GM19463 (cell line): ENCODE results near the gene OPCML.

ENCODE experiments used
- ATAC-seq: cut with Tn5 transposase; IDR thresholded peaks from one replicate; pipeline ENCODE4 v1.9.1; 2021; ENCODE audit warnings: mild to moderate bottlenecking, moderate library complexity; ENCODE audit not compliant: unreplicated experiment

The OPCML gene

DNA sequence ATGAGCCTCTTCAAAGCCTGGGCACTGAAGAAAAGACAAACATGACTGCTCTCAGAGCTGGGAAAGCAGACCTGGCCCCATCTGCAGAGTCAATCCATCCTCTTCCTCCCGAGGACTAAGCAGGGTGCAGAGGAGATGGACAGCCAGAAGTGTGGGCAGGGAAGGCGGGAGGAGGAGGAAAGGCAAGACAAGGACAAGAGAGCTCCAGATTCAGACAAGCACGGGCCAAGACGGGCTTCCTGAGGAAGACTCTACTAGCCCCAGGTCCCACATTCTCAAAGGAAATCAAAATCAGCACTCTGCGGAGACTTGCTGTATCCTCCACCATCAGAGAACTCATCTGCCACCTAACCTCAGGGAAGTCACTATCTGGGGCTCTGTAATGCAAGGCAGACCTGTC is 28.5 kb downstream of the OPCML start:
- no peak for ATAC-seq

DNA sequence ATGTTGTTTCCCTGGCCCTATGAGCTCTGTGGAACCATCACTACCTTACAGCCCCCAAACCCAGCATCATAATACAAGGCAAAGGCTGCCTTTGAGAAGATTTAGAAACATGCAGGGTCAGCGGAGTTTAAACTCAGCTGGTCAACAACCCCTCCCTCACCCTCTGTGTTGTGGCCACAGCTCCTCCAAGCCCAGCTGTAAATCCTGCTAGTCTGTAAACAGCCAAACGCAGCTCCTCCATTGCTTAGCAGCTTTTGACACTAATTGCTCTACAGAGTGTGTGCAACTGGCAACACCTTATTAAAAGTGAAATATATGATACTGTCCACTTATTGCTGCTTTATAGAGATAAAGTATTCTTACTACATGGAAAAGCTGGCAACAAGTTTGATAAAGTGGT is 29.1 kb downstream of the OPCML start:
- ATAC-seq = no peak

DNA sequence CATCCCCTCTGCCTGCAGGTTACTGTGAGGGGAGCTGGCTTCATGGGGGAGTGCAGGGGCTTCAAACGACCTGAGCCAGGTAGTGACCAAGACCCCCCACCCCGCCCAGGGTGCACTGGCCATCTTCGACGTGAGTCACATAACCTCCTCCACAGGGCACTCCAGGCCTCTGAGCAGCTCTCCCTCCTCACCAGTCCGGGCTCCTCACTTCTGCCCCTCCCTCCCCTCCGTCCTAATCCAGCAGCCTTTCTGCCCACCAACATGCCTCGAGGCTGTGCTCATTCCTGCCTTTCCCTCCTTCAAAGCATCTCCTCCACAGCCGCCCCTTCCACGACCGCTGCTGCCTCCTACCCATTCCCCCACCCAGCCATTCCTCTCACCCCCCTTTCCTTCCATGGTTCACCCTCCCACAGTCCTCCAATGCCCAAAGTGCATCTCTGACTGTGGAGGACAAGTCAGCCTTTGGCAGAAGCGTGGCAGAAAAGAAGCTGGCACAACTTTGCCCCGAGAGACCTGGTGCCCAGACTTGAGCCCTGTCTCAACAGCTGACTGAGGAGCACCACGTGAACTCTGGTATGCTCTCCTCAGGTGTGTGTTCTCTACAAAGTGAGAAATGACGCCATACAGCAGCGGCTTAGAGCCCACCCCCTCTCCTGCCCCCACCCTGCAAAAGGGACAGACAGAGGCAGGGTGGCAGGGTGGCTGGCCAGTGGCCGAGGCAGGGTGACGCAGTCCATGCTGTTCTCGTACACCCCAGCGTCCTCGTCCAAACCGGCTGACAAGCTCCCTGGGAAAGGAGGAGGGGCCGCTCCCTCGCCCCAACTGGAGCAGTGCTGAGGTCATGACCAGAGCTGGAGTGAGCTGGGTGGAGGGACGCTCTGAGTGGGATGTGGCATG is 30.4 kb downstream of the OPCML start:
- ATAC-seq = no peak

DNA sequence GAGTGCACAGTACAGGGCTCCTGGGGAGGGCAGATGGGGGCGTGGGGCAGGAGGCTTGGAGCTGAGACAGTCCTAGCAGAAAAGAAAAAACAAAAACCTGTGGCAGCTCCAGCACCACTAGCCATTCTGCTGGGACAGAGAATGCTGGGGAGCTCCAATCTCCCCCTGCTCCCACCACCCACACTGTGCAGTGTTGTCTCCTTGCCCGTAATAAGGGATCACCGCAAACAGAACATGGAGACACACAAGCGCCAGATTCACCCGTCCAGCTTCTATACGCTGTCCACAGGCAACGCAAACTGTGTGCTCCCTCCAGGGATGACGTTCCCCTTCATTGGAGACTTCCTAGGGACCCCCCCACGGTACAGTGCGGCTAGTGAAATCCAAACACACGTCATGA is 31.4 kb downstream of the OPCML start:
- ATAC-seq = no peak

DNA sequence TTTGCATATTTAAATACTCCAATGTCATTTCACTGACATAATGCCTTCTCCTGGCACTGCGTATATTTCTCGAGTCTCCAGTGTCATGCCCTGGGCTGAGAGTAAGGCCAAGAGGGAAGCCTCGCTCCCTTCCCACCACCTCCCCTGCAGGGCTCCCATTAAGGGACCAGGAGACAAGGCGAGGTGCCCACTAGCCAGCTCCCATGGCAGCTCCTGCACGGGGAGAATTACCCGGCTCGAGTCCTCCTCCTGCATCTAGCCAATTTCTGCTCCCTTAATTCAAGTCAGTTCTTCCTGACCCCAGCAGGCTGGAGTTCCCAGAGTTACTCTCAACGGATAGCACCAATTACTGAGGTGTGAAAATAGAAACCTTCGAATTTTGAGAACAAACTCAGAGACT is 31.9 kb downstream of the OPCML start:
- ATAC-seq = no peak

DNA sequence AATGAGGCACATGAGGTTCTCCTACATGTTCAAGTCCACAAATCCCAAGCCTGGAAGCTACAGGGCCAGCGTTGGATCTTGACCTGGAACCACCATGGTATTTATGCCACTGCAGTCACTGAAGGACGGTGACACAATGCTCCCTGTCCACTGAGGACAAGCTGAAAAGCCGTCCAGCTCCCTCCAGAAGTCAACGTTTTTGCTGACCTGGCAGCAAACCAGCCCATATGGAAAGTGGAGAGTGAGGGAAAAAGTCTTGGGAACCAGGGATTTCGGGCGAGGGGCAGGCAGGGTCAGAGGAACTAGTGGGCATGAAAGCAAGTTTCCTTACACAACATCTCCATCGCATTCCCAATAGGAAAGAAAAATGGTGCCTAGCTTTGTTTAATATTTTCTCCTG is 33.3 kb downstream of the OPCML start:
- ATAC-seq = no peak

DNA sequence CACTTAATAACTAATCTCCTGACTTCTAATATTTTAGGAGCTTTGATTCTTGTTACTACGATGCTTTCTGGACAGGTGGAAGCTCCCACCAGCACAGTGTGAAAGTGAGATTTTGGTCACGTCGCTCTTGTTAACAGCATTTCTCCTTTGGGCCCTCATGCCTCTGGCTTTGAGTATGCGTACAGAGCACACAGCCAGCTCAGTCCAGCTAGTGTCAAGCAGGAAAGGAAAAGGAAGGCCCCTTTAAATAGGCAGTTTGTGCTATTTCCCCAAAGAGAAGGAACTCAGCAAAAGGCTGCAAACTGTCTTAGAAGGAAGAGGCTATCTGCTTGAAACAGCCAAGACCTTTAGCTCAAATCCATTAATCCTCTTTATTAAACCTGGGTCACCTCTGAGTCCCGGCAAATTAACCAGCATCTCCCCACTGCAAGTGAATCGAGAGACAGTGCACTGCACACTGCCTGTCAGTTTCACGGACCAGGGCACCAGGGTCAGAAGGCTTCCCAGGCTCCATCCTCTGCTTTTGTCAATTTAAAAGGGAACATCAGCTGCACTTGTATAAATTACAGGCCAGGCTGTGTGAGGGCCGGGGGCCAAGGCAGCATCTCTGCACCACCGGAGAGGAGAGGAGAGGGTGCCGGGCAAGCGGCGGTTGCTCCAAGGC is 34.7 kb downstream of the OPCML start:
- no peak for ATAC-seq

DNA sequence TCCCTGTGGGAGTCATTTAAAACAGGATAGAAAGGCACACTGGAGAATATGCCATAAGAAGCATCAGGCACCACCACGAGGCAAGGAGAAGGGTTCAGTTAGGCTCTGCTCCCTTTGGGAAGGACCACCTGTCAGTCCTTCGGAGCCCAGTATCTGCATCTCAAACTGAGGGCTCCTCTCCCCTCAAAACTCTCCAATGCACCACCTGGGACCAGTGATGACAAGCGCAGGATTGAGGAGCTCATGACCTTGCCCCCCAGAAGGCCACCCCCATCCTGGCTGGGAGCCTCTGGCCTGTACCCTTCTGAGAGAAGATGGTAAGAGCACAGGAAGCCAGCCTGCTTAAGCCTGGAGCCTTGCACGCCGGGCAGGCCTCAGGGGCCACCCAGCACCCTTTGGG is 39.4 kb downstream of the OPCML start:
- no peak for ATAC-seq

DNA sequence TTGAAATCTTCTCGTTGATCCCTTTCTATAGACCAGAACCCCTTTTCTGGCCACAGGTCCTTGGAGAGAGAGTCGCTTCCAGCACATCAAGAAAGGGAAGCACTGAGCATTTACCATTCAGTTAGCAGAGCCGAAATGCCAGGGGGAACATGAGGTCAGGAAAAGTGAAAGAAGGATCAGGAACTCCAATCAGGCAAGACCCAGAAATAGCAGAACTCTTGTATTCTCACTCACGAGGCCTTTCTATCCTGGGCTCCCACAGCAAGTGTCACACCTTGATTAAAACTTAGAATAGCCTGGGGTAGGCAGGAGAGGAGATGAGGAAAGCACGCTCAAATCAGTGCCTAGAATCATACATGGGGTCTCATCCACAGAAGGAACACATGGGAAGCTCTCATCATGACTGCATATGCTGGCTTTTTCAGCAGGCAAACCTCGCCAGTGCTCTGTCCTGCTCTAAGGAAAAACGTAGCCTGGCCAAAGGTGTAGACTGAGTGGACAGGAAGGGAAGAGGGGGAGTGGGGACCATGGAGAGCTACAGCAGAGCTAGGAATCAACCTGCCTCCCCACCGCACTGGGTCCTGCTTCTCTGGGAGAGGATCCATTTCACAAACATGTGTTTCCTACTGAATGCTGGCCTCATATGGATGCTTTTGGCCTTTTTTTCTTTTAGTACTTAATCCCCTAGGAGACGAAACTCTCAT is 40.5 kb downstream of the OPCML start:
- no peak for ATAC-seq

DNA sequence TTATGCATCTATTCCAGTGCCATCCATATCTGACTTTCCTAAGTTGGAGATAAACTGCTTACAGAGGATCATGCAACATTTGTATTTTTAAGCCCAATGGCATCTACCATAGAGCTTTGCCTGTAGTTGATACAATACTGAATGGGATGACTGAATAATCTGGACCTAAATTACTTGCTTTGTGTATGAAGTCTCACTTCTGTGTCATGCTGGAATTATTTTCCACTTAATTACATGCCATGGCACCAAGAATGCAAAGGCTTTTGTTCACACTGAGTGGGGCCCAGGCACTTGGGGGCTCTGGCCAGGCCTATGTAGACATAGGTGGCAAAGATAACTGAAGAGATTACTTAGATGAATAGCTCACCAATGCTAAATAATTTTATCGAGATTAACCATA is 51.6 kb downstream of the OPCML start:
- no peak for ATAC-seq

DNA sequence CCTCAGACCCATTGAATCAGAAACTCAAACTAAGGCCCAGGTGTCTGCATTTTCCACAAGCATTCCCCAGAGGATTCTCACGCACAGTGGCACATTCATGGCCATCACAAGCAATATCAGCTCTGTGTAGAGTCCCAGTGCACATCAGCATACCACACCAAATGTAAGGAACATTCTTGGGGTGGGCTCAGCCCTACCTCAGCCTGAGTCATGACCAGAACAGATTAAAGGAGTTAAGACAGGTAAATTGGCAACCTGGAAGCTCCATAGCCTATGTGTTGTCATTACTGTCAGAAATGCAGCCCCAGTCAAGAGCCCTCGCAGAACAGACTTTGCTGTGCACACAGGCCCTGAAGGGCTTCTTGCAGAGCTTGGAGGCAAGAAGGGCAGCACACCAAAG is 53.1 kb downstream of the OPCML start:
- no peak for ATAC-seq

DNA sequence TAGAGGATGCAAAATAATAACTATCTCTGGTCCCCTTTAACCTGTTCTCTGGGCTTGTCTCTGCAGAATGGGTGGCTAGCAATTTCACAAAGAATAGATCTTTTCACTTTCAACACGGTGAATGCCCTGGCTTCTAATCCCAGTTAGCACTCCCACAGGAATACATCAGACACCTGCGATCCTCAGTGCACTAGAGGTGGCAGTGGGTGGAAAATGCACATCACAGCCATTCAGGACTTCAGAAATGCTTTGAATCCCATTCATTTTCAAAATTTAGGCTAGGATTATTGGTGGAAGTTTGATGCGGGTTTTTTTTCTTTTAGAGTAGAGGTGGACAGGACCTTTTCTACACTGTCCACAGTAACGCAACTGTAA is 55.1 kb downstream of the OPCML start:
- ATAC-seq = no peak

DNA sequence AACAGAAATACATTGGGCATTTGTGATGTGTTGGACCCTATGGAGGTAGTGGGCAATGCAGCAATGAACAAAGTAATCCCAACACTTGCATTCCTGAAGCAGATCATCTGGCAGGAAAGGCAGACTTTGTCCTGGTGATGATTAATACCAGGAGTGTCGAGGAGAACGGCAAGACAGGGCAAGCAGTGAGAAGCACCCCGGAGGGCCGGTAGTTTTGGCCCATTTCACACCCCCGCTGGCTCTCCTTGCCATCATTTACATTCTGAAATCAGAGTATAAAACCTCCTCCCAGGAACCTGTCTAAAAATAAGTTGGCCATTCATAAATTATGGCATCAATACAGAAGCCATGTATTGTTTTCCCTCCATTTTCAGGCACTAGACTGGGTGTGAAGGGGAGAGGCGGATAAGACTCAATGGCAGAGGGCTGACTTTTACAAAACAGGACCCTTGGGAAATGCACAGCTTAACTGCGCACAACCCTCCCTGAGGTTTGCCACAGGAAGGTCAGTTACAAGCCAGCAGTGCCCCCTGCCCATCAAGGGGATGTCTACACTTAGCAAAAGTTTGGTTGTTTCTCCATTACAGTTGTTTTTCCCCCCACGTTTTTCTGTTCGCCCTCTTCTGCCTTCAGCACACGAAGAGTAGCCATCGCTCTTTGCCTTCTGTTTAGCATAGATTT is 55.6 kb downstream of the OPCML start:
- ATAC-seq = no peak

DNA sequence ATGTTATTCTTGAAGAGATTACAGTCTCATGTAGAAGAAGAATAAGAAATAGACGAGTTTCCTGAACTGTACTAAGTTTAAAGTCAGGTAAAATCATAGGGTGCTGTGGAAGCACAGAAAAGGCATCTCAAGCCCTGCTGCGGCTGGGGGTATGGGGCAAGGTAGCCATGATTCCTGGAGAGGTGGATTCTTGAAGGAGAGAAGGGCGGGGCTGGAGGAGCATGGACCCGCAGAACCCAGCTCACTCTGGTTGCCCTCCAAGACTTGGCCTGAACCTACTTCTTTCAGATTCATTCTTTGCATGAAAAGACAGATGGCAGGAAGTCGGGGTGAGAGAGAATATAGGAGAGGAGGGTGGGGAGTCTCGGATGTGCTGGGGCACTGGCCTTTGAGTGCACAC is 57.8 kb downstream of the OPCML start:
- no peak for ATAC-seq

DNA sequence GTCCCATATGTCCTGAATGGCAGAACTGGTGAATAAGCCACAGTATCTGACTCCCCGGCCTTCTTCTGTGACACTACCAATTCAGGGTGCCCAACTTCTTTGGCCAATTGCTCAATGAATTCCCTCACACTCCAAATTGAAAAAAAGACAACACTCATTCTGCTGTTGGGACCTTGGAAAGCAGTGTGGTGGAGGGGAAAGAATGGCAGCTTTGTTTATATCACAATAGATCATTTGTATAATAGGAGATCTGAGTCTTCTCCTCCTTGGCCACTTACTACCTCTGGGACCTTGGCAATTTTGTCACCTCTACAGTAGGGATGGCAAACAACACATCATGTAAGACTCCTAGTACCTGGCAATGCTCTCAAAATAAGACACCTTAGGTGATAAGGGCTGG is 64.6 kb downstream of the OPCML start:
- ATAC-seq = no peak

DNA sequence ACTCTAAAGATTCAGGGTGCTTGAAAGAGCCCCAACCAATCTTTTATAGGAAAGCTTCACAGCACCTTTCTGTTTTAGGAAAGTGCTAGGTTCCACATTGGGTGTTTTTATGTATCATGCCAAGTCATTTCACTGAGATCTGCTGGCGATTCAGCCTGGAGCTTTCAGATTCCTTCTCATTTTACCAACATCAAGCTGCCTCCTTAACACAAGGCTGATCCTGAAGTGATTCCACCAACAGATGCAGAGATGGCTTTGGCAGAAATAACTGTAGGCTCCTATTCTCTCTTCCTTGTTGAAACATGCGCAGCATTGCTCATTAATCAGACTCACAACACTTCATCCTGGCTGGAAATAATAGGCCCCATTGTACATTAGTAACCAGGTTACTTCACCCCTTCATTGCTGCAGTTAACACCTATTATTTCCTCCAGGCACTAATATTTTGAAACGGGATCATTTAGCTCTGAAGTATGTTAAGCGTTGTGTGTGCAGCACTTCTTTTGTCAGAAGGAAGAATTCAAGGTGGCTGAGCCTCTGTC is 89.0 kb downstream of the OPCML start:
- no peak for ATAC-seq

DNA sequence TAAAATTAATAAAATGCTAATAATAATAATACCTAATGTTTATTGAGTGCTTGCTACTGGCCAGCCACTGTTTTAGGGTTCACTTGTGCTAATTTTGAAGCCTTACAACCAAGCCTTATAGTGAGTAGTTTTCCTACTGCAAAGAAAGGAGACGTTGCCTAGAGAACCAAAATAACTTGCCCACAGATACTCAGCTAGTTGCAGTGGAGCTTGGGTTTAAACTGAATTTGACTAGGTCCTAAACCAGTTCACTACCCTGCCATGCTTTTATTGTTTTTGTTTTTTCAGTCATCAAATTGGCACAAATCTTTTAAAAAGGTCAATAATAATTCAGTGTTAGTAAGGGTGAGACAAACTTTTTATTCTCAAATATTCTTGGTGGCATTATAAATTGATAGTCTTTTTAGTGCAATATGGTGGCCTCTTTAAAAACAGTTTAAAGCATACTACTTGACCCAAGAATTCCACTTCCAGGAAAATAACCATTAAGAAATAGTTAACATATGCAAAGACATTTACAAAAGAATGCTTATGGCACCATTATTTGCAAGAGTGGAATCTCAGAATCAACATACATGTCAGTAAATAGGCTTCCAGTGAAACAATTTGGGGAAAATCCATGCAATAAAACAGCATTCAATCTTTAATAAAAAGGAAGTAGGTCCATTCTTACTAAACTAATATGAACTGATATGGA is 90.2 kb downstream of the OPCML start:
- ATAC-seq = no peak

DNA sequence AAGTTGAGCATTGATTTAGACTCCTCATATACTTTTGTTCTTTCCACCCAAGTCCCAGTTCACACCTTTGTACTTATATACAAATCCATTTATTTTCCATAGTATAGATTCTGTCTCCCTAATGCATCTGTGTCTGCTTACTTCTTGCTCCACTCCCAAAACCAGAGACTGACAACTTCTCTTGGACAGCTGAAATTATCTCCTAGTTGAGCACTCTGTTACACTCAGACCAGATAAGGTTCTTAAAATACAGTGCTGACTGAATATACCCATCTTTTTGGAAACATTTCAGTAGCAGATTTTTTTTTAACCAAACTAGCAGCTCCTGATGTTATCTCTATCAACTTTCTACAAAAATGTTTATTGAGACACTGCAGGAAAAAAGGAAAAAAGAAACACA is 106.3 kb downstream of the OPCML start:
- no peak for ATAC-seq

DNA sequence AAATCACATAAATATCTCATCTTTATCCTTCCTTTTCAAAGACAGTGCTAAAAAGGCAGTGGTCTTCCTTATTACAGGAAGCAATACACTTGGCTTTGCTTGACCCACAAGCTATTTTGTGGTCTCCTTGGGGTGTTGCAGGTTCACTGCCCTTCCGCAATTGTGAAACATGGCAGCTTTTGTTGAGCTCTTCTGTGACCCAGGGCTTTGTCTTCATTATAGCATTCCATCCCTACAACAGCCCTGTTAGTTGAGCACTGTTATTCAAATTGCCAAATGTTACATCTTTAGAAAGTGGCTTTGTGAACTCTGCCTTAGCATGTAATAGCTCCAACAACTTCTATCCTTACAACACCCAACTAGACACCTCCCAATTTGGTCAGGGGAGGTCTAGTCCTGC is 107.1 kb downstream of the OPCML start:
- ATAC-seq = no peak

DNA sequence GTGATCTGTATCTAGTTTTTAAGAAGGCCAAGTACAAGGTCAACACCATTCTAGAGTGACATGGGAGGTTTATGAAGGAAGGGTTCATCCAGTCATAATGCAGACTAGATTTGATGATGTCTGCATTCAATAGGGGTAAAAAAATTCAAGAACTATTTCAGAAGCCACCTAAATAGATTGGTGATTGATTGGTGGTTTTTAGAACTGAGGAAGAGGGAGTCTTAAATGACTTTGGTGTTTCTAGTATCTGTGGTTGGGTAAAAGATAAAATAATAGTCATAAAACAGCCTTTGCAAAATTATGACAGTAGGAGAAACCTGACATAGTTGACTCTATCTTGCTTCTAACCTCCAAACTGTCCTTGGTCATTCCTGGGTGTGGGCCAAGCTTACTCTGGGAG is 114.1 kb downstream of the OPCML start:
- no peak for ATAC-seq

DNA sequence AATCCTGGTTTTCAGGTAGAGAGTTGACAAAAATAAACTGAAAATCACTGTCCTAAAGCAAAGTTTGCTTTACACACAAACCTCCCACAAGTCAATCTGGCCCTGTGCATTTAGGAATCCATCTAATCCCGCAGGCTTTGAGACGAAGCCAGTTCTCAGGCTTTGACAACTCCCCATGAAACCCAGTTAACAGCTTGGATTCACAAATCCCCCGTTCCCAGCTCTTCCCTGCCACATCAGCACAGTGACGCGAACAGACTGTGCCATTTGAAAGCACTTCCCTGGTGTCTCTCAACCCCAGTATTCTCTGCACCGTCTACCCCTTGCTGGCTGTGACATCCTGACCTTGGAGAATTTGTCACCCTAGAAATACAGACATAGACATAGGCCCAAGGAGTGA is 117.8 kb downstream of the OPCML start:
- ATAC-seq = no peak
